A549 (cell line): ENCODE results near the gene WDR70. TPM values are rescaled to one million over a fixed set of nuclear protein-coding genes. Genes with fewer than 3 reads are reported as not detected.
"Not testable (repeated sequence)": the region's sequence is repeated elsewhere in the genome, so short reads cannot be mapped to it uniquely, and the experiment has no call there.

Experiments
- ATAC-seq, 2 experiments: fragments of 200-7000 bp in 1 of 2; fragments of >200 bp in 1 of 2; cut with Nextera tagmentation in 1 of 2; cut with Tn5 transposase in 1 of 2; 3 replicates each; pipeline versions ENCODE4 v1.8.0 to v1.9.1; 2018 to 2020; ENCODE audit warnings: mild to moderate bottlenecking in 1 of 2, moderate library complexity in 1 of 2
- CTCF ChIA-PET: fragments of 300-600 bp; sonication (Branson Sonifier 250); formaldehyde crosslinking; extraction: SDS; loops from one replicate; lab custom pipeline; 2021; ENCODE audit warnings: antibody characterized with exemption, inconsistent platforms; lab: Yijun Ruan, JAX
- POLR2A ChIA-PET: fragments of 350-600 bp; formaldehyde crosslinking; extraction: SDS; loops from one replicate; lab custom pipeline; 2021; ENCODE audit warnings: antibody characterized with exemption, inconsistent platforms; lab: Yijun Ruan, JAX
- DNase-seq, 2 experiments: peaks; one replicate each; pipeline versions ENCODE4 v3.0.0 to v3.0.0-alpha.2; 2011 to 2016; ENCODE audit warnings: low read depth in 1 of 2, low spot score in 1 of 2
- FAIRE-seq: peaks from 2 replicates; lab custom pipeline; 2011; peaks lifted over from hg19 to GRCh38; lab: Jason Lieb, UNC
- H3K27ac ChIP-seq, 2 experiments: fragments of >200 bp; sonication (Bioruptor Twin); formaldehyde crosslinking; 3 replicates each; pipeline ENCODE4 v1.5.1; 2016 to 2017
- H3K4me1 ChIP-seq: fragments of >200 bp; sonication (Bioruptor Twin); formaldehyde crosslinking; 3 replicates; pipeline ENCODE4 v1.6.1; 2016
- H3K4me2 ChIP-seq: fragments of >200 bp; sonication (Bioruptor Twin); formaldehyde crosslinking; 3 replicates; pipeline ENCODE4 v1.6.1; 2016
- H3K4me3 ChIP-seq: fragments of >200 bp; sonication (Bioruptor Twin); formaldehyde crosslinking; 3 replicates; pipeline ENCODE4 v1.5.1; 2016
- H3K9me3 ChIP-seq: fragments of >200 bp; sonication (Bioruptor Twin); formaldehyde crosslinking; 3 replicates; pipeline ENCODE4 v1.6.1; 2016
- ATOH8 ChIP-seq: fragments of 250-450 bp; sonication (Bioruptor Pico); IDR thresholded peaks from 2 replicates; pipeline ENCODE4 v1.5.0; 2020; ENCODE audit warnings: low read depth, mild to moderate bottlenecking, moderate library complexity
- CBX2 ChIP-seq: fragments of 200-600 bp; sonication (generic); IDR thresholded peaks from 2 replicates; pipeline ENCODE4 v1.6.1; 2016; ENCODE audit warnings: low read depth, mild to moderate bottlenecking, borderline replicate concordance
- CBX8 ChIP-seq: fragments of 200-600 bp; sonication (generic); IDR thresholded peaks from 2 replicates; pipeline ENCODE4 v1.6.1; 2016
- CHD2 ChIP-seq: fragments of 150-350 bp; IDR thresholded peaks from 2 replicates; pipeline ENCODE4 v1.6.1; 2014; ENCODE audit warnings: low read length; ENCODE audit not compliant: partially characterized antibody
- CHD4 ChIP-seq: fragments of 200-600 bp; sonication (generic); IDR thresholded peaks from 2 replicates; pipeline ENCODE4 v1.6.1; 2016; ENCODE audit warnings: antibody characterized with exemption, mild to moderate bottlenecking, borderline replicate concordance
- CTCF ChIP-seq: fragments of >200 bp; sonication (Bioruptor Twin); formaldehyde crosslinking; IDR thresholded peaks from 3 replicates; pipeline ENCODE4 v1.5.1; 2016
- FOSB ChIP-seq: fragments of 250-450 bp; sonication (Bioruptor Pico); IDR thresholded peaks from 2 replicates; pipeline ENCODE4 v1.5.0; 2020; ENCODE audit warnings: mild to moderate bottlenecking, moderate library complexity
- FOSL2 ChIP-seq, 2 experiments: fragments of 450-650 bp in 1 of 2; fragments of >200 bp in 1 of 2; sonication (Bioruptor Twin) in 1 of 2; formaldehyde crosslinking; IDR thresholded peaks; 2 replicates each; pipeline versions ENCODE4 v1.5.0 to v1.6.1; 2016 to 2020; ENCODE audit warnings: mild to moderate bottlenecking in 1 of 2, moderate library complexity in 1 of 2
- HOXA7 ChIP-seq: fragments of 250-450 bp; sonication (Bioruptor Pico); IDR thresholded peaks from 2 replicates; pipeline ENCODE4 v1.5.0; 2020; ENCODE audit warnings: mild to moderate bottlenecking, moderate library complexity
- HOXB13 ChIP-seq: fragments of 250-450 bp; sonication (Bioruptor Pico); IDR thresholded peaks from 2 replicates; pipeline ENCODE4 v1.5.0; 2020; ENCODE audit warnings: low read depth, mild to moderate bottlenecking, moderate library complexity
- JUN ChIP-seq, 2 experiments: fragments of >200 bp; sonication (Bioruptor Twin); formaldehyde crosslinking; IDR thresholded peaks; 2 replicates in 1 of 2; 3 replicates in 1 of 2; pipeline ENCODE4 v1.6.1; 2016 to 2017
- KDM1A ChIP-seq: fragments of 200-600 bp; sonication (generic); IDR thresholded peaks from 2 replicates; pipeline ENCODE4 v1.6.1; 2016; ENCODE audit warnings: low read depth, mild to moderate bottlenecking
- KDM5A ChIP-seq: fragments of 200-600 bp; sonication (generic); IDR thresholded peaks from 2 replicates; pipeline ENCODE4 v1.6.1; 2016; ENCODE audit warnings: antibody characterized with exemption, mild to moderate bottlenecking
- MAFK ChIP-seq: fragments of 450-650 bp; IDR thresholded peaks from 2 replicates; pipeline ENCODE4 v1.6.1; 2014; ENCODE audit not compliant: partially characterized antibody
- MAZ ChIP-seq: fragments of 150-350 bp; IDR thresholded peaks from 2 replicates; pipeline ENCODE4 v1.6.1; 2014; ENCODE audit warnings: antibody characterized with exemption, low read depth, low read length, borderline replicate concordance
- PHF8 ChIP-seq: fragments of 200-600 bp; sonication (generic); IDR thresholded peaks from 2 replicates; pipeline ENCODE4 v1.6.1; 2016; ENCODE audit warnings: low read depth, mild to moderate bottlenecking, antibody characterized with exemption, moderate library complexity, borderline replicate concordance
- POLR2A ChIP-seq: IDR thresholded peaks from 2 replicates; pipeline ENCODE4 v1.6.1; 2012; ENCODE audit warnings: mild to moderate bottlenecking, low read length
- RARB ChIP-seq: fragments of 250-450 bp; sonication (Bioruptor Pico); IDR thresholded peaks from 2 replicates; pipeline ENCODE4 v1.8.0; 2021; ENCODE audit warnings: mild to moderate bottlenecking, moderate library complexity
- RFX5 ChIP-seq: fragments of 450-650 bp; IDR thresholded peaks from 2 replicates; pipeline ENCODE4 v1.7.1; 2014; ENCODE audit warnings: antibody characterized with exemption, mild to moderate bottlenecking, moderate library complexity
- RNF2 ChIP-seq: fragments of 200-600 bp; sonication (generic); IDR thresholded peaks from 2 replicates; pipeline ENCODE4 v1.6.1; 2016; ENCODE audit warnings: low read depth, mild to moderate bottlenecking, antibody characterized with exemption, moderate library complexity, borderline replicate concordance
- SMC3 ChIP-seq: fragments of >200 bp; sonication (Bioruptor Twin); formaldehyde crosslinking; IDR thresholded peaks from 3 replicates; pipeline ENCODE4 v1.6.1; 2018; ENCODE audit warnings: inconsistent platforms
- TFCP2L1 ChIP-seq: fragments of 250-450 bp; sonication (Bioruptor Pico); IDR thresholded peaks from 2 replicates; pipeline ENCODE4 v1.5.0; 2021; ENCODE audit warnings: mild to moderate bottlenecking
- ZFP36 ChIP-seq: fragments of 450-650 bp; IDR thresholded peaks from 2 replicates; pipeline ENCODE4 v1.6.1; 2014; ENCODE audit warnings: borderline replicate concordance; ENCODE audit not compliant: partially characterized antibody
- WGBS: methylation state at CpG from one replicate; pipeline ENCODE4 v1.1.6; 2017; ENCODE audit errors: missing lambda C conversion rate; 5-methylcytosine and 5-hydroxymethylcytosine counted together
- polyA plus RNA-seq, 4 experiments: library from polyadenylated mRNA; depleted of rRNA in 3 of 4; stranded (reverse); fragments of >200 nt; fragmentation: RNase III in 1 of 4; extraction: RNeasy Plus Mini Kit Qiagen cat#74134 plus additional on column Dnase treatment in 1 of 4; gene quantifications; 2 replicates in 3 of 4; 3 replicates in 1 of 4; pipeline ENCODE4 v1.2.3, GENCODE V29; 2011 to 2017
- TF ChIP-seq, protein P1 (sequence below): IDR thresholded peaks from 2 replicates; pipeline ENCODE4 v1.6.1; 2012
- TF ChIP-seq, protein P2 (sequence below): fragments of >200 bp; sonication (Bioruptor Twin); formaldehyde crosslinking; IDR thresholded peaks from 3 replicates; pipeline ENCODE4 v1.6.1; 2016
- TF ChIP-seq, protein P3 (sequence below): fragments of >200 bp; sonication (Bioruptor Twin); formaldehyde crosslinking; IDR thresholded peaks from 2 replicates; pipeline ENCODE4 v1.6.1; 2016

The WDR70 gene
- polyA plus RNA-seq, 2 of the 4 experiments (the other 2 are of a cell fraction), result 13.8 to 28.8 TPM

DNA sequence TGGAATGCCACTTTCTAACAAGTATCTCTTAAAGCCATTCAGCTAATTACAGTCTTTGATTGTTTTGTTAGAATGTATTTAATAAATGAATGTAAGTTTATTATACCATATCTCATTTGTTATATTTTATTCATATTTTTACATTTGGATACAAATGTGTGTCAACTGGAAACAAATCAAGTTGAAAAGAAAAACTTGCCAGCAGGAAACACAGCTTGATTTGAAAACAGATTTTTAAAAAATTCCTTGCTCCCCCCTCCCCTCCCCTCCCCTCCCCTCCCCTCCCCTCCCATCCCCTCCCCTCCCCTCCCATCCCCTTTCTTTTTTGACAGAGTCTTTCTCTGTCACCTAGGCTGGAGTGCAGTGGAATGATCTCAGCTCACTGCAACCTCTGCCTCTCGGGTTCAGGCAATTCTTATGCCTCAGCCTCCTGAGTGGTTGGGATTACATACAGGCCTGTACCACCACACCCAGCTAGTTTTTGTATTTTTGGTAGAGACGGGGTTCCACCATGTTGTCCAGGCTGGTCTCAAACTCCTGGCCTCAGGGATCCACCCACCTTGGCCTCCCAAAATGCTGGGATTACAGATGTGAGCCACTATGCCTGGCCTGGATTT, 227.6 kb downstream of the WDR70 start:
- ChIA-PET POLR2A (no interaction called here), CTCF (interaction anchor here (1.8 kb wide), 1 partner anchor 11 kb away, joined by 4 read pairs; no protein-coding TSS in a partner anchor)
- Histone ChIP-seq H3K4me2 (no peak overlapping the region), H3K9me3 (no peaks in the 10 kb centered on the region), H3K4me3 (no peak overlapping the region), H3K4me1 (no peaks in the 10 kb centered on the region), H3K27ac (no peak overlapping the region)
- ATAC-seq, result no peak
- no peak for FAIRE-seq
- no peak for DNase-seq
- TF ChIP-seq KDM5A (no peak), ZFP36 (no peak), CHD2 (no peak), POLR2A (no peak), CBX2 (no peak), RFX5 (no peak), KDM1A (no peak), JUN (IDR thresholded peaks at IDR 0.05) (no peak), CBX8 (no peak), FOSB (CRISPR knock-in tag) (no peak), PHF8 (no peak), RNF2 (no peak), HOXB13 (CRISPR knock-in tag) (no peak)
- TF ChIP-seq, protein P1, sequence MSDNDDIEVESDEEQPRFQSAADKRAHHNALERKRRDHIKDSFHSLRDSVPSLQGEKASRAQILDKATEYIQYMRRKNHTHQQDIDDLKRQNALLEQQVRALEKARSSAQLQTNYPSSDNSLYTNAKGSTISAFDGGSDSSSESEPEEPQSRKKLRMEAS, result no peak
- TF ChIP-seq, protein P2, sequence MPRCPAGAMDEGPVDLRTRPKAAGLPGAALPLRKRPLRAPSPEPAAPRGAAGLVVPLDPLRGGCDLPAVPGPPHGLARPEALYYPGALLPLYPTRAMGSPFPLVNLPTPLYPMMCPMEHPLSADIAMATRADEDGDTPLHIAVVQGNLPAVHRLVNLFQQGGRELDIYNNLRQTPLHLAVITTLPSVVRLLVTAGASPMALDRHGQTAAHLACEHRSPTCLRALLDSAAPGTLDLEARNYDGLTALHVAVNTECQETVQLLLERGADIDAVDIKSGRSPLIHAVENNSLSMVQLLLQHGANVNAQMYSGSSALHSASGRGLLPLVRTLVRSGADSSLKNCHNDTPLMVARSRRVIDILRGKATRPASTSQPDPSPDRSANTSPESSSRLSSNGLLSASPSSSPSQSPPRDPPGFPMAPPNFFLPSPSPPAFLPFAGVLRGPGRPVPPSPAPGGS, result no peak
- WGBS, result 86% methylated on average over 2 of the region's 2 CpGs

GRCh38 chr5:37615184-37615583, 236.1 kb downstream of the WDR70 start:
- H3K27ac ChIP-seq, result no peak overlapping the region
- WGBS, result 95% methylated on average over 4 of the region's 4 CpGs
- CTCF ChIA-PET, result no interaction called here
- POLR2A ChIA-PET, result no interaction called here
- TF ChIP-seq, protein P3, sequence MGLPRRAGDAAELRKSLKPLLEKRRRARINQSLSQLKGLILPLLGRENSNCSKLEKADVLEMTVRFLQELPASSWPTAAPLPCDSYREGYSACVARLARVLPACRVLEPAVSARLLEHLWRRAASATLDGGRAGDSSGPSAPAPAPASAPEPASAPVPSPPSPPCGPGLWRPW, result no peak
- TF ChIP-seq ATOH8 (no peak), HOXB13 (CRISPR knock-in tag) (no peak), SMC3 (no peak)
- no peaks in the 10 kb centered on the region for H3K9me3 ChIP-seq
- H3K4me2 ChIP-seq, result no peak overlapping the region
- no peak overlapping the region for H3K4me3 ChIP-seq
- no peak for FAIRE-seq
- no peak for DNase-seq
- no peak for ATAC-seq
- H3K4me1 ChIP-seq, result no peaks in the 10 kb centered on the region

DNA sequence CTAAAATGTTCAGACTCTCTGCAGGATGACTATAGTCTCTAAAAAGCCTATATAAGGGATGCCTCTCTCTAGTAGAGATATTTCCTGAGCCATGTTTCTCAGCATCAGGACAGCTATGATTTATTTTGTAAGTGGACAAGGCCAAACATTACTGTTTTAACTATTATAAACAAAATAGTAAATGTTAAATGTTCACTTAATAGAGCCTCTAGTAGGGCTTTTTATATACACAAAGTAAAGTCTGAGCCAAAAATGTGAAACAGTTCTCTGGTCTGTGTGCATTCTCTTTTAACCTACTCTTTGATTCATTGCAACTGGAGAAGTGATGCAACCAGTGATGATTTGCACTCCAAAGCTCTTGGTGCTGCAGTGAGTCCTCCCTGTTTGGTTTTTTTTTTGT, 240.2 kb downstream of the WDR70 start:
- H3K9me3 ChIP-seq, result no peaks in the 10 kb centered on the region
- no peak overlapping the region for H3K4me2 ChIP-seq
- ChIA-PET POLR2A (no interaction called here), CTCF (no interaction called here)
- H3K4me1 ChIP-seq, result no peaks in the 10 kb centered on the region
- H3K4me3 ChIP-seq, result no peak overlapping the region
- no peak for ATAC-seq
- H3K27ac ChIP-seq, result no peak overlapping the region
- TF ChIP-seq RNF2, result no peak
- TF ChIP-seq TFCP2L1 (CRISPR knock-in tag), result no peak
- no peak for TF ChIP-seq CTCF
- no peak for TF ChIP-seq RARB (CRISPR knock-in tag)
- TF ChIP-seq FOSL2 (IDR thresholded peaks at IDR 0.05), result no peak
- TF ChIP-seq FOSL2 (CRISPR knock-in tag; IDR thresholded peaks at IDR 0.05), result no peak
- TF ChIP-seq, protein P3, result no peak
- no peak for TF ChIP-seq HOXA7 (CRISPR knock-in tag)
- TF ChIP-seq CHD4, result no peak
- TF ChIP-seq ATOH8, result no peak
- no peak for TF ChIP-seq SMC3
- no peak for TF ChIP-seq MAZ
- TF ChIP-seq MAFK, result no peak
- FAIRE-seq, result no peak
- DNase-seq, result no peak

DNA sequence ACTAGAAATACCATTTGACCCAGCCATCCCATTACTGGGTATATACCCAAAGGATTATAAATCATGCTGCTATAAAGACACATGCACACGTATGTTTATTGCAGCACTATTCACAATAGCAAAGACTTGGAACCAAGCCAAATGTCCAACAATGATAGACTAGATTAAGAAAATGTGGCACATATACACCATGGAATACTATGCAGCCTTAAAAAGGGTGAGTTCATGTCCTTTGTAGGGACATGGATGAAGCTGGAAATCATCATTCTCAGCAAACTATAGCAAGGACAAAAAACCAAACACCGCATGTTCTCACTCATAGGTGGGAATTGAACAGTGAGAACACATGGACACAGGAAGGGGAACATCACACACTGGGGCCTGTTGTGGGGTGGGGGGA, 243.2 kb downstream of the WDR70 start:
- DNase-seq, H3K4me3 ChIP-seq, H3K4me1 ChIP-seq, CTCF ChIA-PET, ATAC-seq, POLR2A ChIA-PET, FAIRE-seq, H3K9me3 ChIP-seq, H3K27ac ChIP-seq, H3K4me2 ChIP-seq: not testable (repeated sequence)
- WGBS, result 94% methylated on average over 2 of the region's 2 CpGs
